HL-60 (cell line): ENCODE measurements around the gene RPSA.
"Not testable (repeated sequence)": the region's sequence is repeated elsewhere in the genome, so short reads cannot be mapped to it uniquely, and the experiment has no call there.

Experiments used
- DNase-seq, 2 experiments: peaks; one replicate each; pipeline ENCODE4 v3.0.0-alpha.2; 2010 to 2020; ENCODE audit warnings: low read depth in 1 of 2, low spot score in 1 of 2
- H3K27ac ChIP-seq: fragments of 250-450 bp; sonication (Bioruptor Pico); replicated peaks from 2 replicates; pipeline ENCODE4 v1.5.1; 2020; ENCODE audit warnings: mild to moderate bottlenecking, moderate library complexity
- H3K27me3 ChIP-seq: fragments of 250-450 bp; sonication (Bioruptor Pico); 2 replicates; pipeline ENCODE4 v1.5.1; 2021; ENCODE audit warnings: mild to moderate bottlenecking, moderate library complexity; ENCODE audit not compliant: insufficient read depth, poor library complexity, severe bottlenecking
- H3K4me3 ChIP-seq: replicated peaks from 2 replicates; pipeline ENCODE4 v1.5.1; 2011; ENCODE audit warnings: mild to moderate bottlenecking, control low read depth, low read length; ENCODE audit not compliant: insufficient read depth
- CTCF ChIP-seq: IDR thresholded peaks from one replicate; pipeline ENCODE4 v1.5.1; 2011; ENCODE audit warnings: low read length, control low read depth, inconsistent platforms; ENCODE audit not compliant: insufficient read depth
- GABPA ChIP-seq: IDR thresholded peaks from 2 replicates; pipeline ENCODE4 v1.6.1; 2012; ENCODE audit warnings: low read depth
- POLR2AphosphoS5 ChIP-seq: IDR thresholded peaks from 2 replicates; pipeline ENCODE4 v1.6.1; 2012; ENCODE audit warnings: low read depth
- SPI1 ChIP-seq: IDR thresholded peaks from 2 replicates; pipeline ENCODE4 v1.6.1; 2012; ENCODE audit warnings: low read depth, mild to moderate bottlenecking, borderline replicate concordance
- TF ChIP-seq, protein P1 (sequence below): IDR thresholded peaks from 2 replicates; pipeline ENCODE4 v1.6.1; 2012; ENCODE audit warnings: low read depth; ENCODE audit not compliant: insufficient replicate concordance

Gene RPSA

GRCh38 chr3:39362192-39362591 is 44.3 kb upstream of the RPSA start:
- no peaks in the 10 kb centered on the region for H3K27me3 ChIP-seq
- no peak overlapping the region for H3K4me3 ChIP-seq
- DNase-seq, result no peak
- no peak overlapping the region; the same call in 1 of the 2 replicates for H3K27ac ChIP-seq
- no peak for TF ChIP-seq SPI1
- TF ChIP-seq POLR2AphosphoS5, result no peak
- no peak for TF ChIP-seq CTCF
- TF ChIP-seq, protein P1, sequence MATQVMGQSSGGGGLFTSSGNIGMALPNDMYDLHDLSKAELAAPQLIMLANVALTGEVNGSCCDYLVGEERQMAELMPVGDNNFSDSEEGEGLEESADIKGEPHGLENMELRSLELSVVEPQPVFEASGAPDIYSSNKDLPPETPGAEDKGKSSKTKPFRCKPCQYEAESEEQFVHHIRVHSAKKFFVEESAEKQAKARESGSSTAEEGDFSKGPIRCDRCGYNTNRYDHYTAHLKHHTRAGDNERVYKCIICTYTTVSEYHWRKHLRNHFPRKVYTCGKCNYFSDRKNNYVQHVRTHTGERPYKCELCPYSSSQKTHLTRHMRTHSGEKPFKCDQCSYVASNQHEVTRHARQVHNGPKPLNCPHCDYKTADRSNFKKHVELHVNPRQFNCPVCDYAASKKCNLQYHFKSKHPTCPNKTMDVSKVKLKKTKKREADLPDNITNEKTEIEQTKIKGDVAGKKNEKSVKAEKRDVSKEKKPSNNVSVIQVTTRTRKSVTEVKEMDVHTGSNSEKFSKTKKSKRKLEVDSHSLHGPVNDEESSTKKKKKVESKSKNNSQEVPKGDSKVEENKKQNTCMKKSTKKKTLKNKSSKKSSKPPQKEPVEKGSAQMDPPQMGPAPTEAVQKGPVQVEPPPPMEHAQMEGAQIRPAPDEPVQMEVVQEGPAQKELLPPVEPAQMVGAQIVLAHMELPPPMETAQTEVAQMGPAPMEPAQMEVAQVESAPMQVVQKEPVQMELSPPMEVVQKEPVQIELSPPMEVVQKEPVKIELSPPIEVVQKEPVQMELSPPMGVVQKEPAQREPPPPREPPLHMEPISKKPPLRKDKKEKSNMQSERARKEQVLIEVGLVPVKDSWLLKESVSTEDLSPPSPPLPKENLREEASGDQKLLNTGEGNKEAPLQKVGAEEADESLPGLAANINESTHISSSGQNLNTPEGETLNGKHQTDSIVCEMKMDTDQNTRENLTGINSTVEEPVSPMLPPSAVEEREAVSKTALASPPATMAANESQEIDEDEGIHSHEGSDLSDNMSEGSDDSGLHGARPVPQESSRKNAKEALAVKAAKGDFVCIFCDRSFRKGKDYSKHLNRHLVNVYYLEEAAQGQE, result no peak
- no peak for TF ChIP-seq GABPA

- Histone ChIP-seq H3K27ac (no peak overlapping the region), H3K27me3 (no peaks in the 10 kb centered on the region), H3K4me3 (no peak overlapping the region)
- DNase-seq, result no peak
- TF ChIP-seq CTCF, result no peak
- TF ChIP-seq, protein P1, result no peak
These were observed 43.7 kb upstream of the RPSA start for GRCh38 chr3:39362812-39363211.

- not testable (repeated sequence) for H3K27ac ChIP-seq, H3K27me3 ChIP-seq, H3K4me3 ChIP-seq, DNase-seq
These were observed 36.1 kb upstream of the RPSA start for GRCh38 chr3:39370450-39370849.

DNA sequence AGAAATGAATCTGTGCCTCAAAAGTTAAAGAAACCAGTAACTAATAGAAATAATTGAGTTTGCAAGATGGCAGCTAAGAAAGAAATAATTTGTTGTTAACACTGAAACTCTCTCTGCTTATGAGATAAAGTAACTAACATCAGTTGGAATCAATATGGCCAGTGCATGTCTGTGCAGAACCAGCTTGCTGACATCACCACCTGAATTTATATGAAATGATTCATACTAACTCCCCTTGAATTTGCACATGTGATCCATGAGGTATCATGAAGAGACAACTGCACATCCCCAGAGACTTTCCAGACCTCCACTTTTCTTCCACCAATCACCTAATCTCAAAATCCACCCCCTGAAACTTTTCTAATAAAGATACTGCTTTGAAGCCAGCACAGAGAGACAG is 33.7 kb upstream of the RPSA start:
- TF ChIP-seq SPI1, result no peak
- TF ChIP-seq CTCF, result no peak
- no peak for TF ChIP-seq POLR2AphosphoS5
- TF ChIP-seq GABPA, result no peak
- no peak overlapping the region for H3K4me3 ChIP-seq
- H3K27ac ChIP-seq, result no peak overlapping the region
- no peak for DNase-seq
- H3K27me3 ChIP-seq, result no peaks in the 10 kb centered on the region
